Neural cell (in vitro differentiated cells): ENCODE results near the gene NLRP4.

Experiments used
- EP300 ChIP-seq: fragments of 450-650 bp; conservative IDR thresholded peaks from 2 replicates; pipeline ENCODE4 v1.6.1; 2014; ENCODE audit warnings: antibody characterized with exemption, mild to moderate bottlenecking, moderate library complexity; ENCODE audit not compliant: poor library complexity, severe bottlenecking
- EZH2 ChIP-seq: fragments of 200-600, 300-800 bp; shearing (Covaris generic), sonication (generic); IDR thresholded peaks from 2 replicates; pipeline ENCODE4 v1.6.1; 2014; ENCODE audit warnings: antibody characterized with exemption, low read length, borderline replicate concordance, mild to moderate bottlenecking; ENCODE audit not compliant: insufficient read depth, poor library complexity, severe bottlenecking
- POLR2AphosphoS5 ChIP-seq: IDR thresholded peaks from 2 replicates; pipeline ENCODE4 v1.6.1; 2012
- TAF1 ChIP-seq: IDR thresholded peaks from 2 replicates; pipeline ENCODE4 v1.6.1; 2012; ENCODE audit warnings: low read depth
- TF ChIP-seq, protein P1 (sequence below): fragments of 450-650 bp; IDR thresholded peaks from 2 replicates; pipeline ENCODE4 v1.5.1; 2014; ENCODE audit warnings: antibody characterized with exemption, mild to moderate bottlenecking, moderate library complexity; ENCODE audit not compliant: poor library complexity, severe bottlenecking

DNA sequence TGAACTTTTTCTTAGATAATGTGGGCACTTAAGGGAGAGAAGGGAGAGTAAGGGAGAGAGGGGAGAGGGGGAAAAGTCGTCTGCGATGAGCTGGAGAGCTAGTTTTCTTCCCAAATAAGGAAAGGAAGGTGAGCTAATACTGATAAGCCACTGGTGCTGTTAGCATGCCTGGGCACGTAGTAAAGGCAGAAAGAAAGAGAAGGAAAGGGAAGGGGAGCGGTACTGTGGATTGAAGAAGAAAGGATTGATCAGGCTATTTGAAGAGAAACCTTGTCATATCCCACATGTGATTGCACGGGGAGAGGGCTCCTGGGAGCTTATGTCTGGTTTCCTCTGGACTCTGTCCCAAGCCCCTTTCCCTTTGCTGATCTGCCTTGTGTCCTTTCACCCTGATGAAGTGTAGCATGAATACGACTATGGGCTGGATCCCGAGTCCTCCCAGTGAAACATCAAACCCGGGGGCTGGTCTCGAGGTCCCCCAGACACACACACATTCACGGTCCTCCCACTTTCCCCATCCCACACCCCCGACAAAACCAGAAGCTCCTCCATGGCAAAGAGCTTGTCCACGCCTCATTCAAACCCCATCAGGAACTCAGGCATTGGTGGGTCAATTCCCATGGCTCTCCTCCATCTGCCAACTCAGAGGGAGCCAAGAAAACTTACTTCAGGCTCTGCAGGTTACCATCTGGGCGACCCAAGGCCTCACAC, 65.2 kb downstream of the NLRP4 start:
- TF ChIP-seq EZH2 (no peak), POLR2AphosphoS5 (no peak), TAF1 (no peak), EP300 (no peak)
- TF ChIP-seq, protein P1, sequence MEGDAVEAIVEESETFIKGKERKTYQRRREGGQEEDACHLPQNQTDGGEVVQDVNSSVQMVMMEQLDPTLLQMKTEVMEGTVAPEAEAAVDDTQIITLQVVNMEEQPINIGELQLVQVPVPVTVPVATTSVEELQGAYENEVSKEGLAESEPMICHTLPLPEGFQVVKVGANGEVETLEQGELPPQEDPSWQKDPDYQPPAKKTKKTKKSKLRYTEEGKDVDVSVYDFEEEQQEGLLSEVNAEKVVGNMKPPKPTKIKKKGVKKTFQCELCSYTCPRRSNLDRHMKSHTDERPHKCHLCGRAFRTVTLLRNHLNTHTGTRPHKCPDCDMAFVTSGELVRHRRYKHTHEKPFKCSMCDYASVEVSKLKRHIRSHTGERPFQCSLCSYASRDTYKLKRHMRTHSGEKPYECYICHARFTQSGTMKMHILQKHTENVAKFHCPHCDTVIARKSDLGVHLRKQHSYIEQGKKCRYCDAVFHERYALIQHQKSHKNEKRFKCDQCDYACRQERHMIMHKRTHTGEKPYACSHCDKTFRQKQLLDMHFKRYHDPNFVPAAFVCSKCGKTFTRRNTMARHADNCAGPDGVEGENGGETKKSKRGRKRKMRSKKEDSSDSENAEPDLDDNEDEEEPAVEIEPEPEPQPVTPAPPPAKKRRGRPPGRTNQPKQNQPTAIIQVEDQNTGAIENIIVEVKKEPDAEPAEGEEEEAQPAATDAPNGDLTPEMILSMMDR, result no peak
